ENCODE measurements around the gene EEPD1. TPM values are rescaled to one million over a fixed set of nuclear protein-coding genes. Genes with fewer than 3 reads are reported as not detected.
"Not testable (repeated sequence)": the region's sequence is repeated elsewhere in the genome, so short reads cannot be mapped to it uniquely, and the experiment has no call there.

Gene EEPD1
- total RNA-seq, 1 donor from 2014 or later: 9.9 TPM

DNA sequence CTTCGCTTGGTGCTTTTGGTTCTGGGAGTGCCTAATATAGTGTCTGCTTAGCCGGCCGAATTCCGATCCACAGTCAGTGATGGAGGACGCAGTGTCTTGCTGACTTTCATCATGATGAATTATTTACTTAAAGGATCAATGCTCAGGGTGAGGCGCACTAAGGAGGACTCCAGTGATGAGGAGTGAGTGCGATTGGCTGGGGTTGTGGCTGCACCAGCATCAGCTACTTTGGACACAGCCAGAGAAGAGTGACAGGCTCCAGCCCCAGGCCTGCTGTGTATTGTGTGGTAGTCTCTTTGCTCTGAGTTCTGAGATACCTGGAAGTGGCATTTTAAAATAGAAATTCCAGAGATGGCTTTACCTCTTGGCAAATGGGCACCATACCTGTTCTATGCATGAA is 163.3 kb downstream of the EEPD1 start:
- DNase-seq (ENCODE audit: low spot score): no peak

DNA sequence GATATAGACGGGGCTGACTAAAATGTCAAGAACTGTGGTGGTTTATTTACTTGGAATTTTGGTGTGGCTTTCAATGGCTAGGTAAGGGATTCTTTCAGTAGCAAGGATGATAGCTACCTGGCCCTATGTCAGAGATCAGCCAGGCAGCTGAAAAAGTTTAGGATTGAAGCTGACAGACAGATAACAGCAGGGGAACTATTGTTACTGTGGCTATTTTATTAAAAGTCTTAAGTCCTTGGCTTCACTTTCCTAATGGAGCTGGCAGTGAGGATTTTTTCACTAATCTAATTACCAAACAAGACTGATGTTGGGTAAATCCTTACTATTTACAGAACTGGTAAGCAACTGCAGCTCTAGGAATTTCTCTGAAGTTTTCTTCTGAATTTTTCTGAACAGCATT is 164.2 kb downstream of the EEPD1 start:
- DNase-seq (ENCODE audit: low spot score): no peak

DNA sequence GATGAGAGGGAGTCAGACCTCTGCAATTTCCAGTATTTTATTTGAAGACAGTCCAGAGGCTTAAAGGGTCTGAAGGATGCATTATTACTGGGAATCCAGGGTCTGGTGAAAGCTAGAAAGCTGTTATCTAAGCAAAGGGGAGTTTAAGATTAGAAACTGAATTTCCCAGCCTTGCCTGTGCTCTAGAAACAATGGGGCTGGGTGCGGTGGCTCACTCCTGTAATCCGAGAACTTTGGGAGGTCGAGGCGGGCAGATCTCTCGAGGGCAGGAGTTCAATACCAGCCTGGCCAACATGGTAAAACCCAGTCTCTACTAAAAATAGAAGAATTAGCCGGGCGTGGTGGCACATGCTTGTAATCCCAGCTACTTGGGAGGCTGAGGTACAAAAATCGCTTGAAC is 165.1 kb downstream of the EEPD1 start:
- no peak for DNase-seq (ENCODE audit: low spot score)

DNA sequence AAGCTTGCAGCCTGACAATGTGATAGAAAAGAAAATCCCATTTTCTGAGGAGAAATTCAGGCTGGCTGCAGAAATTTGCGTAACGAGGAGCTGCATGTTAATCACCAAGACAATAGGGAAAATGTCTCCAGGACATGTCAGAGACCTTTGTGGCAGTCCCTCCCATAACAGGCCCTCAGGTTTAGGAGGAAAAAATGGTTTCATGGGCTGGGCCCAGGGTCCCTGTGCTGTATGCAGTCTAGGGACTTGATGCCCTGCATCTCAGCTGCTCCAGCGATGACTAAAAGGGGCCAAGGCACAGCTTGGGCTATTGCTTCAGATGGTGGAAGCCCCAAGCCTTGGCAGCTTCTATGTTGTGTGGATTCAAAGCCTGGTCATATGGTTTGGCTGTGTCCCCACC is 168.2 kb downstream of the EEPD1 start:
- DNase-seq (ENCODE audit: low spot score): not testable (repeated sequence)

DNA sequence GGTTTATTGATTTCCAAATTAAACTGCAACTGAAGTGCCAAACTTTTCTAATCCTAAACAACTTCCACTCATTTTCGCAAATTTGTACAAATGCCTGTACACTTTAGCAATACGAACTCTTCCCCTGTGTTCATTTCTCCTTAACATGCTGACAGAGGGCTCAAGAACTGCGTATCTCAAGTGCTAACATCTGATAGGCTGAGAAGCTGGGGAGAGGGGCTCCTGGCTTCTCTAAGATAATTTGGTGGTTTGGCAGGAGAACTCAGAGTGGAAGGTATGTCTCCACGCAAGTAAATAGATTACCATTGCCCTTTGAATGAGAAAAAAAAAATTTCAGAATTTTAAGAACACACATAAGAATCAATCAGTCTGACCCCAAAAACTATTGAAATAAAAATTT is 183.3 kb downstream of the EEPD1 start:
- DNase-seq (ENCODE audit: low spot score): no peak

DNA sequence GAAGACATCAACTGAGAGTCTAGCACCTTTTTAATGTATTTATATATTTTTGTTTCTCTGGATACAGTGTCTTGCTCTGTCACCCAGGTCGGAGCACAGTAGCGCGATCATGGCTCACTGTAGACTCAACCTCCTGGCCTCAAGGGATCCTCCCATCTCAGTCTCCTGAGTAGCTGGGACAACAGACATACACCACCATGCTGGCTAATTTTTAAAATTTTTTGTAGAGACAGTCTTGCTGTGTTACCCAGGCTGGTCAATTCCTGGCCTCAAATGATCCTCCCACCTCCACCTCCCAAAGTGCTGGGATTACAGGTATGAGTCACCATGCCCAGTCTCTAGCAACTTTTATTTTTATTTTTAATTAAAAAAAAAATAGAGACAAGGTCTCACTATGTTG is 185.2 kb downstream of the EEPD1 start:
- no peak for DNase-seq (ENCODE audit: low spot score)

DNA sequence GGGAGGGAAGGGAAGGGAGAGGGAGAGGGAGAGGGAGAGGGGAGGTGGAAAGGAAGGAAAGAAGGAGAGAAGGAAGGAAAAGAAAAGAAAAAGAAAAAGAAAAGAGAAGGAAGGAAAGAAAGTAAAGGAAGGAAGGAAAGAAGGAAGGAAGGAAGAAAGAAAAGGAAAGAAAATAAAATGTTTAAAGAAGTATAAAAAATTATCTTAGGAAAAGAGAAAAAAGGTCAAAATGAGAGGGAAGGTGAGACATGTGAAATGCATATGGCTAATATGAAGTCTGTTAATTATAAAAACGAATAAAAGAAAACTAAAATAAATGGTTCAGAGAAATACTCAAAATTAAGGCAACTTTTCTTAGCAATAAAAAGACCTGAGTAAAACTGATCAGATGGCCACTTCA is 190.5 kb downstream of the EEPD1 start:
- DNase-seq (ENCODE audit: low spot score): no peak

DNA sequence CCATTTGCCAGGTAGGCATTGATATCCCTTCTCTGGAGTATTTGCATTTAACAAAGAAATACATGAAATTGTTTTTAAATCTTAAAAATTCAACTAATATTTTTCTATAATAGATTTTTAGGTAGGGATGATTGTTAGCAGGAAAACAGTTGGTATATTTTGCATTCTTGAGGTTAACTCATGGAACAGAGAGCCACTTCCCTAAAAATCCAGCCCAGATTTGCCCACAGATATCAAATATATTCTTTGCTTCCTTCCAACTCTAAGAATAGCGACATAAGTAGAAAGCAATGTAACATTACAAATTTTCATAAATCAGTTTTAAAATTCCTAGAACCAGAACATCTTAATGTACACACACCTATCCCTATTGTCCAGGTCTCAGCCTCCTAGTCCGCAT is 191.6 kb downstream of the EEPD1 start:
- no peak for DNase-seq (ENCODE audit: low spot score)

DNA sequence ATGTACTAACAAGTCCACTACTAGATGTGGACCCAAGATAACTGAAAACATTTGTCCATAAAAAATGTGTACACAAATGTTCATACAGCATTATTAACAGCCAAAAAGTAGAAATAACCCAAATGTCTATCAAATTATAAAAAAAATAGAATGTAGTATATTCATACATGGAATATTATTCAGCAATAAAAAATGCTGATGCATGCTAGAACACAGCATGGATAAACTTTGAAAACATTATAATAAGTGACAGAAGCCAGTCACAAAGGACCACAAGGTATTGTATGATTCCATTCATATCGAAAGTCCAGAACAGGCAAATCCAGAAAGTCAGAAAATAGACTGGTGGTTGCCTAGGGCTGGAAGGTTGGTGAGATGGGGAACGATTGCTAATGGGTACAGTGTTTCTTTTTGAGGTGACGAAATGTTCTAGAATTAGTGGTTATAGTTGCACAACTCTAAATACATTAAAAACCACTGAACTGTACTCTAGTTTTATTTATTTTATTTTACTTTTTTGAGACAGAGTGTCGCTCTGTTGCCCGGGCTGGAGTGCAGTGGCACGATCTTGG is 193.3 kb downstream of the EEPD1 start:
- no peak for DNase-seq (ENCODE audit: low spot score)

DNA sequence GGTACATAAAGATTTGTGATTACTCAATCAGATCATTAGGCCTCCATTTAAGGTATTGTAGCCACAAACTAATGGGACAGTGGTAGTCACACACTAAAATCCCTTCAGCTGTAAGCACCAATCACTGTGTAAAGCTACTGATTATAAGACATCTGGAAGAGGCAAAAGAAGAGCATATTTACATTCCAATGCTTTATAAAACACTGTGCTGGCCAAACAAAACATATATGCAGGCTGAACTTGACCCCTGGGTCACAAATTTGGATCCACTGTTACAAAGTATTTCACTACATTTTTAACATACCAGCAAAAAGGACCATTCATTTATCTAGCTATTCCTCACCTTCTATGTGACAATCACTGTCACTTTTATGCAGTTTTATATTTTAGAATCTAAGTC is 195.2 kb downstream of the EEPD1 start:
- DNase-seq (ENCODE audit: low spot score): no peak

DNA sequence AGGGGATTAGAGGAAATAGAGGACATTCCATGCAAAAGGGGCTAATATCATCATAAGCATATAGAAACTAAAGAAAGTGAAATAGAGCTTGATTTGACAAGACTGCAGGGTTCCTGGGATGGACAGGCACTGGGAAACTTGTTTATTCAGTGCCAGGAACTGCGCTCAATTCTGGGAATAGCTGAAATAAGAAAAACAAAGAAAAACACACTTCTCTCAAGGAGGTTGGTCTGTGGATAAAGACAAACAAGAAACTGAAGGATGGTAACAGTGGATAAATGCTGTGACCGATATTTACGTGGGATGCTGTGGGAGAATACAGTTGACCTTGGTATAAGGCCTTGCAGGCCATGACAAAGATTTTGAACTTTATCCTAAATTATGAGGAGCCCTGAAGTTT is 195.7 kb downstream of the EEPD1 start:
- no peak for DNase-seq (ENCODE audit: low spot score)

DNA sequence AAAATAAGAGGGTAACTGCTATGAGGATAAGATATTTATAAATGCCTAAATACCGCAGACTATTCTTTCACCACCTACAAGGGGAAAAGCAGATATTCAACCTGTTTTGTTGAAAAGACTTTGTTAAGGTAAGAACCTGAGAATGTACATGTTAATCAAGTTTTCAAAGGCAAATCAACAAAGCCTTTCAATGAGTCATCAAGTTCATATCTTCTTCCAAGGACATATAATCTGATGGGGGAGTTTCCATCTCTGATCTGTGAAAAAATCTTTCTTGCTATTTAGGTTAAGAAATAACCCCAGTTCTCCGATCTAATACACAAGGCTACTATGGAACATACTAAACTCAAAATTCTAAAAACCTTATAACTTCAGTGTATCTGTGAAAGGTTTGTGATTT is 196.6 kb downstream of the EEPD1 start:
- DNase-seq (ENCODE audit: low spot score): no peak

Other genes with a start within 250 kb of the EEPD1 start
- 31.1 TPM for gene ANLN, start 236.6 kb downstream of the EEPD1 start, total RNA-seq (ENCODE audit: insufficient read depth, low replicate concordance)